Gastroesophageal sphincter (tissue), 4 donors: ENCODE results near the gene ZFYVE28. TPM values are rescaled to one million over a fixed set of nuclear protein-coding genes. Genes with fewer than 3 reads are reported as not detected.
A peak's percentile ranks its signal among the peaks of the same experiment; 100 is the strongest.

Source experiments
- ATAC-seq: fragments of 150-250 bp; one replicate; pipeline ENCODE4 v1.9.1; 2016; ENCODE audit warnings: mild to moderate bottlenecking, moderate library complexity
- H3K27ac ChIP-seq, 4 donors: fragments of 200-600 bp; sonication (generic) in 3 of 4; 1 replicate in 3 of 4; 2 replicates in 1 of 4; pipeline ENCODE4 v1.5.1; 2016 to 2019
- H3K27me3 ChIP-seq: fragments of 200-600 bp; sonication (generic); one replicate; pipeline ENCODE4 v1.5.1; 2019
- H3K36me3 ChIP-seq, 2 donors: fragments of 200-600 bp; sonication (generic); one replicate each; pipeline ENCODE4 v1.5.1; 2019; ENCODE audit warnings: control low read depth in 1 of 2
- H3K4me1 ChIP-seq, 3 donors: fragments of 200-600 bp; sonication (generic); 1 replicate in 2 of 3; 2 replicates in 1 of 3; pipeline ENCODE4 v1.5.1; 2016 to 2019; ENCODE audit warnings: control low read depth in 2 of 3
- H3K4me3 ChIP-seq, 2 donors: fragments of 200-600 bp; sonication (generic); one replicate each; pipeline ENCODE4 v1.5.1; 2019; ENCODE audit warnings: mild to moderate bottlenecking in 1 of 2, moderate library complexity in 1 of 2
- H3K9me3 ChIP-seq, 3 donors: fragments of 200-600 bp; sonication (generic); one replicate each; pipeline ENCODE4 v1.5.1; 2017 to 2019; ENCODE audit warnings: control low read depth in 2 of 3
- CTCF ChIP-seq, 4 experiments: fragments of 200-600 bp in 2 of 4; fragments of 450-650 bp in 2 of 4; sonication (generic) in 1 of 4; IDR thresholded peaks; one replicate each; pipeline ENCODE4 v1.5.1; 2017 to 2019; ENCODE audit warnings: antibody characterized with exemption in 4 of 4, mild to moderate bottlenecking in 2 of 4, moderate library complexity in 2 of 4
- EP300 ChIP-seq: sonication (generic); formaldehyde crosslinking; IDR thresholded peaks from one replicate; pipeline ENCODE4 v1.6.1; 2017; ENCODE audit warnings: antibody characterized with exemption, mild to moderate bottlenecking
- POLR2A ChIP-seq, 2 donors: fragments of 450-650 bp; IDR thresholded peaks; one replicate each; pipeline ENCODE4 v1.6.1; 2017; ENCODE audit warnings: antibody characterized with exemption in 2 of 2, mild to moderate bottlenecking in 2 of 2, moderate library complexity in 1 of 2
- POLR2AphosphoS5 ChIP-seq: sonication (generic); formaldehyde crosslinking; IDR thresholded peaks from one replicate; pipeline ENCODE4 v1.6.1; 2017; ENCODE audit warnings: antibody characterized with exemption
- whole genome bisulfite sequencing, 2 donors: methylation state at CpG; one replicate each; pipeline ENCODE4 v1.1.5; 2018; ENCODE audit warnings: low coverage in 1 of 2; 5-methylcytosine and 5-hydroxymethylcytosine counted together
- total RNA-seq, 4 donors: library from RNA; depleted of rRNA; stranded (reverse); fragments of >200 nt; gene quantifications; one replicate each; pipeline ENCODE4 v1.1.0, GENCODE V29; 2016

Gene ZFYVE28
- total RNA-seq, 4 donors from 2014 or later: 4.4 to 12.0 (median 8.2) TPM

GRCh38 chr4:2254665-2255500, 163.6 kb downstream of the ZFYVE28 start:
- Histone ChIP-seq H3K9me3 (no peaks in the 10 kb centered on the region), H3K27ac (peak overlapping the region; percentile 67 to 97 (median 94)), H3K36me3 (peaks cover 0 to 75% of the 10 kb centered on the region in 2 donors), H3K4me1 (peaks cover 5 to 69% (median 50%) of the 10 kb centered on the region in 3 donors), H3K27me3 (no peaks in the 10 kb centered on the region), H3K4me3 (no peak overlapping the region)
- TF ChIP-seq POLR2AphosphoS5 (no peak), CTCF (IDR thresholded peaks at IDR 0.05) (no peak), EP300 (no peak), POLR2A (IDR thresholded peaks at IDR 0.05) (no peak)
- whole genome bisulfite sequencing, 2 donors: 73 to 82% methylated on average over 6 to 9 of the region's 32 CpGs
- no peak for ATAC-seq

GRCh38 chr4:2253160-2254084, 165.0 kb downstream of the ZFYVE28 start:
- TF ChIP-seq EP300: no peak
- TF ChIP-seq CTCF (IDR thresholded peaks at IDR 0.05): no peak
- no peak for TF ChIP-seq POLR2A (IDR thresholded peaks at IDR 0.05)
- no peak for TF ChIP-seq POLR2AphosphoS5
- WGBS, 2 donors: 80 to 100% methylated on average over 1 to 3 of the region's 32 CpGs
- no peak for ATAC-seq
- peak overlapping the region in 1 of 4 donors; percentile 3 for H3K27ac ChIP-seq
- no peak overlapping the region for H3K4me3 ChIP-seq
- H3K4me1 ChIP-seq: peaks cover 5 to 55% (median 35%) of the 10 kb centered on the region in 3 donors
- no peaks in the 10 kb centered on the region for H3K27me3 ChIP-seq
- H3K36me3 ChIP-seq: peaks cover 0 to 77% of the 10 kb centered on the region in 2 donors
- H3K9me3 ChIP-seq: no peaks in the 10 kb centered on the region

- Histone ChIP-seq H3K36me3 (peaks cover 0 to 77% of the 10 kb centered on the region in 2 donors), H3K9me3 (no peaks in the 10 kb centered on the region), H3K4me1 (peaks cover 5 to 47% (median 27%) of the 10 kb centered on the region in 3 donors), H3K27me3 (no peaks in the 10 kb centered on the region), H3K27ac (peak overlapping the region in 1 of 4 donors; percentile 3), H3K4me3 (no peak overlapping the region)
- WGBS, 2 donors: 66 to 67% methylated on average over 1 to 4 of the region's 12 CpGs
- no peak for ATAC-seq
- TF ChIP-seq CTCF (IDR thresholded peaks at IDR 0.05) (no peak), POLR2A (IDR thresholded peaks at IDR 0.05) (no peak), POLR2AphosphoS5 (no peak), EP300 (no peak)
Measured at GRCh38 chr4:2252530-2253091, 165.8 kb downstream of the ZFYVE28 start.

- no peaks in the 10 kb centered on the region for H3K27me3 ChIP-seq
- H3K9me3 ChIP-seq: no peaks in the 10 kb centered on the region
- H3K27ac ChIP-seq: no peak overlapping the region
- TF ChIP-seq POLR2A (IDR thresholded peaks at IDR 0.05) (no peak), EP300 (no peak), CTCF (IDR thresholded peaks at IDR 0.05) (no peak), POLR2AphosphoS5 (no peak)
- peaks cover 5 to 40% (median 21%) of the 10 kb centered on the region in 3 donors for H3K4me1 ChIP-seq
- H3K4me3 ChIP-seq: no peak overlapping the region
- peaks cover 0 to 82% of the 10 kb centered on the region in 2 donors for H3K36me3 ChIP-seq
- ATAC-seq: no peak
- WGBS, 2 donors: 94% methylated on average over 3 of the region's 16 CpGs; no CpG with 5 or more reads in 1 of the 2 donors
Measured at GRCh38 chr4:2251795-2252529, 166.5 kb downstream of the ZFYVE28 start.
